ENCODE data around the gene MOCS1. TPM values are rescaled to one million over a fixed set of nuclear protein-coding genes. Genes with fewer than 3 reads are reported as not detected.

Gene MOCS1
- total RNA-seq, 3 donors from 2014 or later (not counting 1 experiment from before 2014, with no cell fraction given) = 0.60 to 1.6 (median 1.5) TPM

DNA sequence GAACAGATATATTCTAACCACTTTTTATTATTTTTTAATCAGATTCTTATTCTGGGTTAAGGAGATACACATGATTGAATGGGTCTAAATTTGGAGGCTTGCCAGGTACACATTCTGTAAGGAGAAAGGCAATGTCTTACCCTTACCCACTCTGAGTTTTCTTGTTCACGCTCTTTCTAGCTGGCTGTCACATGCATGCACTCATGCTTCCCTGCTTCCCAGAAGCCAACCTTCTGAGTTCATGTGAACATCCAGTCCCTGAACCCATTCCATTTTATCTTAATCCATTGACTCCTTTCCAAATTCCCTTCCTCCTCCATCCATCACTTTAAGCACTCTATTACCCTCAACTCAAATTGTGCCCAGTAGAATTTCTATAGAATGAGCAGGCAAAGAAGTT lies 17.5 kb upstream of the MOCS1 start:
- no peaks in the 10 kb centered on the region for H3K36me3 ChIP-seq (ENCODE audit: control insufficient read depth, insufficient read depth, low read length)
- no peaks in the 10 kb centered on the region for H3K4me1 ChIP-seq (ENCODE audit: control insufficient read depth, insufficient read depth, low read length)
- no peaks in the 10 kb centered on the region for H3K36me3 Mint-ChIP-seq
- DNase-seq (no peak), ATAC-seq (no peak)
- no peak overlapping the region for H3K4me3 Mint-ChIP-seq
- WGBS (ENCODE audit: insufficient coverage) = 95% methylated on average over 1 of the region's 1 CpG
- no peaks in the 10 kb centered on the region for H3K27me3 ChIP-seq (ENCODE audit: control insufficient read depth, insufficient read depth, low read length)
- intact Hi-C loops (cut with micrococcal nuclease) = no loop called here
- H3K27me3 Mint-ChIP-seq (ENCODE audit: low read depth in 2 of 2) = no peaks in the 10 kb centered on the region
- H3K27ac Mint-ChIP-seq = no peak overlapping the region
- H3K9me3 Mint-ChIP-seq = no peaks in the 10 kb centered on the region
- H3K4me3 ChIP-seq (ENCODE audit: low read length) = no peak overlapping the region
- H3K9me3 ChIP-seq (ENCODE audit: control insufficient read depth, insufficient read depth, low read length) = no peaks in the 10 kb centered on the region
- H3K27ac ChIP-seq (ENCODE audit: low read length) = no peak overlapping the region
- TF ChIP-seq CTCF (IDR thresholded peaks at IDR 0.05) = no peak
- no peaks in the 10 kb centered on the region for H3K4me1 Mint-ChIP-seq

- Histone ChIP-seq H3K9me3 (ENCODE audit: control insufficient read depth, insufficient read depth, low read length) (no peaks in the 10 kb centered on the region), H3K36me3 (ENCODE audit: control insufficient read depth, insufficient read depth, low read length) (no peaks in the 10 kb centered on the region), H3K4me3 (ENCODE audit: low read length) (no peak overlapping the region), H3K27ac (ENCODE audit: low read length) (no peak overlapping the region), H3K4me1 (ENCODE audit: control insufficient read depth, insufficient read depth, low read length) (no peaks in the 10 kb centered on the region), H3K27me3 (ENCODE audit: control insufficient read depth, insufficient read depth, low read length) (no peaks in the 10 kb centered on the region)
- 79% methylated on average over 5 of the region's 5 CpGs for WGBS (ENCODE audit: insufficient coverage)
- no peak overlapping the region for H3K27ac Mint-ChIP-seq
- H3K36me3 Mint-ChIP-seq = no peaks in the 10 kb centered on the region
- no peak for ATAC-seq
- H3K4me1 Mint-ChIP-seq = no peaks in the 10 kb centered on the region
- H3K4me3 Mint-ChIP-seq = no peak overlapping the region
- DNase-seq = no peak
- TF ChIP-seq CTCF (IDR thresholded peaks at IDR 0.05) = no peak
- intact Hi-C loops (cut with micrococcal nuclease) = no loop called here
- no peaks in the 10 kb centered on the region for H3K9me3 Mint-ChIP-seq
- no peaks in the 10 kb centered on the region for H3K27me3 Mint-ChIP-seq (ENCODE audit: low read depth in 2 of 2)
These were observed 16.9 kb upstream of the MOCS1 start for GRCh38 chr6:39951191-39951590.

GRCh38 chr6:39950125-39950720 lies 16.0 kb upstream of the MOCS1 start:
- no peaks in the 10 kb centered on the region for H3K36me3 Mint-ChIP-seq
- H3K27ac Mint-ChIP-seq = no peak overlapping the region

More at GRCh38 chr6:39950125-39950720, 16.0 kb upstream of the MOCS1 start:
- ATAC-seq (no peak), DNase-seq (no peak)
- Histone ChIP-seq H3K4me1 (ENCODE audit: control insufficient read depth, insufficient read depth, low read length) (no peaks in the 10 kb centered on the region), H3K27me3 (ENCODE audit: control insufficient read depth, insufficient read depth, low read length) (no peaks in the 10 kb centered on the region), H3K27ac (ENCODE audit: low read length) (no peak overlapping the region), H3K9me3 (ENCODE audit: control insufficient read depth, insufficient read depth, low read length) (no peaks in the 10 kb centered on the region), H3K4me3 (ENCODE audit: low read length) (no peak overlapping the region), H3K36me3 (ENCODE audit: control insufficient read depth, insufficient read depth, low read length) (no peaks in the 10 kb centered on the region)
- H3K9me3 Mint-ChIP-seq = no peaks in the 10 kb centered on the region
- no peaks in the 10 kb centered on the region for H3K27me3 Mint-ChIP-seq (ENCODE audit: low read depth in 2 of 2)
- no peak overlapping the region for H3K4me3 Mint-ChIP-seq
- no peak for TF ChIP-seq CTCF (IDR thresholded peaks at IDR 0.05)
- intact Hi-C loops (cut with micrococcal nuclease) = no loop called here
- H3K4me1 Mint-ChIP-seq = no peaks in the 10 kb centered on the region
